H1 (cell line): ENCODE data around the gene ZNF154. TPM values are rescaled to one million over a fixed set of nuclear protein-coding genes. Genes with fewer than 3 reads are reported as not detected.

Experiments used
- BCL11A ChIP-seq, 2 experiments: IDR thresholded peaks; one replicate each; pipeline ENCODE4 v1.6.1; 2011; ENCODE audit warnings: low read depth in 2 of 2, low read length in 2 of 2, mild to moderate bottlenecking in 2 of 2
- CBX5 ChIP-seq: fragments of 300-800, 300-1000 bp; sonication (generic); IDR thresholded peaks from 2 replicates; pipeline ENCODE4 v1.7.1; 2016; ENCODE audit warnings: antibody characterized with exemption, low read length, low read depth
- CBX8 ChIP-seq: fragments of 300-800, 300-1000 bp; sonication (generic); IDR thresholded peaks from 2 replicates; pipeline ENCODE4 v1.7.1; 2016; ENCODE audit warnings: low read depth, low read length, borderline replicate concordance
- CHD2 ChIP-seq: IDR thresholded peaks from 2 replicates; pipeline ENCODE4 v1.6.1; 2012; ENCODE audit warnings: low read length, improper control_type of control experiment
- EP300 ChIP-seq, 2 experiments: IDR thresholded peaks; 1 replicate in 1 of 2; 2 replicates in 1 of 2; pipeline ENCODE4 v1.6.1; 2011 to 2012; ENCODE audit warnings: low read depth in 2 of 2, low read length in 2 of 2, mild to moderate bottlenecking in 2 of 2, borderline replicate concordance in 1 of 2, inconsistent platforms in 1 of 2, moderate library complexity in 1 of 2
- HDAC2 ChIP-seq, 2 experiments: fragments of 300-600 bp in 1 of 2; sonication (generic) in 1 of 2; IDR thresholded peaks; 2 replicates each; pipeline ENCODE4 v1.6.1; 2011 to 2012; ENCODE audit warnings: low read depth in 2 of 2, low read length in 2 of 2, mild to moderate bottlenecking in 2 of 2, moderate library complexity in 2 of 2, borderline replicate concordance in 1 of 2, inconsistent platforms in 1 of 2
- JUND ChIP-seq: IDR thresholded peaks from 2 replicates; pipeline ENCODE4 v1.6.1; 2011; ENCODE audit warnings: mild to moderate bottlenecking, improper control_type of control experiment, low read length
- MAFK ChIP-seq: IDR thresholded peaks from 2 replicates; pipeline ENCODE4 v1.6.1; 2012; ENCODE audit warnings: low read depth, mild to moderate bottlenecking, improper control_type of control experiment, low read length
- NANOG ChIP-seq: IDR thresholded peaks from 2 replicates; pipeline ENCODE4 v1.6.1; 2011; ENCODE audit warnings: low read length, low read depth, mild to moderate bottlenecking, inconsistent platforms; ENCODE audit not compliant: insufficient read depth, poor library complexity, severe bottlenecking
- NRF1 ChIP-seq: IDR thresholded peaks from 2 replicates; pipeline ENCODE4 v1.6.1; 2011; ENCODE audit warnings: mild to moderate bottlenecking, low read depth, low read length, improper control_type of control experiment
- RAD21 ChIP-seq, 2 experiments: IDR thresholded peaks in 1 of 2; conservative IDR thresholded peaks in 1 of 2; 2 replicates each; pipeline ENCODE4 v1.6.1; 2011; ENCODE audit warnings: low read depth in 2 of 2, low read length in 2 of 2, improper control_type of control experiment in 1 of 2, inconsistent platforms in 1 of 2, mild to moderate bottlenecking in 1 of 2, moderate library complexity in 1 of 2
- RBBP5 ChIP-seq: IDR thresholded peaks from 2 replicates; pipeline ENCODE4 v1.7.1; 2012; ENCODE audit warnings: low read depth, mild to moderate bottlenecking, inconsistent platforms, low read length, moderate library complexity, borderline replicate concordance
- RNF2 ChIP-seq: fragments of 200-900, 300-1000 bp; sonication (generic); IDR thresholded peaks from 2 replicates; pipeline ENCODE4 v1.7.1; 2016; ENCODE audit warnings: borderline replicate concordance, low read depth, mild to moderate bottlenecking, antibody characterized with exemption, low read length; ENCODE audit not compliant: poor library complexity, severe bottlenecking; ENCODE audit errors: missing control alignments
- SAP30 ChIP-seq: fragments of 300-600 bp; sonication (generic); IDR thresholded peaks from 2 replicates; pipeline ENCODE4 v1.7.1; 2012; ENCODE audit warnings: low read length, moderate library complexity, mild to moderate bottlenecking, inconsistent platforms; ENCODE audit not compliant: insufficient read depth, insufficient replicate concordance
- SIN3A ChIP-seq, 2 experiments: IDR thresholded peaks in 1 of 2; conservative IDR thresholded peaks in 1 of 2; 2 replicates each; pipeline ENCODE4 v1.6.1; 2011 to 2012; ENCODE audit warnings: low read length in 2 of 2, improper control_type of control experiment in 1 of 2, low read depth in 1 of 2, mild to moderate bottlenecking in 1 of 2
- TAF7 ChIP-seq: optimal IDR thresholded peaks from 2 replicates; pipeline ENCODE3; 2011; ENCODE audit warnings: low read depth, mild to moderate bottlenecking, inconsistent platforms, low read length, moderate library complexity, borderline replicate concordance
- TBP ChIP-seq: IDR thresholded peaks from 2 replicates; pipeline ENCODE4 v1.6.1; 2011; ENCODE audit warnings: low read depth, low read length, improper control_type of control experiment
- polyA plus RNA-seq, 7 experiments: library from polyadenylated mRNA; depleted of rRNA in 3 of 7; stranded (reverse) in 5 of 7; unstranded in 2 of 7; fragments of >200 nt in 5 of 7; fragments of 200-250 nt in 2 of 7; gene quantifications; 1 replicate in 5 of 7; 2 replicates in 1 of 7; 4 replicates in 1 of 7; pipeline versions ENCODE4 v1.2.1 to v1.2.3, GENCODE V29; 2011 to 2013; ENCODE audit warnings: missing spikeins in 2 of 7, mixed read lengths in 2 of 7
- total RNA-seq: library from RNA; stranded (reverse); fragmentation: NEBNext Ultra II Directional; extraction: Animal tissue kit (Norgen Biotek cat#: 25700); gene quantifications from 2 replicates; pipeline ENCODE4 v1.2.1, GENCODE V29; 2021
- TF ChIP-seq, protein P1 (sequence below): IDR thresholded peaks from 2 replicates; pipeline ENCODE4 v1.6.1; 2012; ENCODE audit warnings: inconsistent platforms

Gene ZNF154
- total and polyA plus RNA-seq, 2 of the 8 experiments (the other 6 are each of a cell fraction or from before 2014, with no cell fraction given), result 5.3 to 11.6 TPM

DNA sequence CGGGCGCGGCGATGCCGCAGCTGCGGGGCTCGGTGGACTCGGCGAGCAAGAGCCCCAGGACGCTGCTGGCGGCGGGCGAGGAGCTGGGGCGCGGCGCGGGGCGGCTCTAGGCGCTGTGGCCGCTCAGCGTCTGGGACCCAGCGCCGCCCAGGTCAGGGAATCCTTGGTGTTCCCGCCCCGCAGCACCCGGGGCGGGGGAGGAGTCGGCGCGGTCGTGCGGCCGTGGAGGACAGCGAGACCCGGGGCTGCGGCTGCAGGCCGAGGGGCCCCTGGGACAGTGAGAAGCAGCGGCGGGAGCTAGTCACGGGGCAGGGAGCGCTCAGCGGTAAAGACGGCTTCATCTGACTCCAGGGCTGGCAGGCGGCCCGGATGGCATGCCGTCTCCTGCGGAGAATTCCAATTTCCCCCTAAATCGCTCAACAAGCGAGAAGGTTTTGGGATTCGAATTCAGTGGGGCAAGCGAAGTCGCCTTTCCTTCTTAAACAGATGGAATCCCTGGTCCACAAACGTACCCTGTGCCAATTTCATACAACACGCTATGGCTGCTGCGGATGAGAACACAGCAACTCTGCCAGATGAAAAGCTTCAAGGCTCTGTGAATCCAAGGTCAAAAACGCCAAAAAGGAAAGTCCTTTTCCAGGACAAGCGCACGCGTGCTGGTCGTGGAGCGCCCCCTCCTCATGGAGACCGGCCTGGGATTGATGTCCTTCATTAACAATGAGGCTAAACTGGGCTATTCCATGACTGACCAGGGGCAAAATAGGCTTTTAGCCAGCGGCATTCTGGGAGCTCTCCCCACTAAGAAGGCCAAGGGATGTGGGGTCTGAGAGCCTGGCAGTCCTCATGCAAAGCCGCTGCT lies 44.5 kb downstream of the ZNF154 start (continued):
- TF ChIP-seq TAF7, result peak; percentile 1
- TF ChIP-seq BCL11A (IDR thresholded peaks at IDR 0.05; ENCODE audit: low read depth in 2 of 2, low read length in 2 of 2), result no peak
- peak; percentile 47; the same call in 1 of the 2 replicates for TF ChIP-seq TBP
- no peak for TF ChIP-seq CBX5
- TF ChIP-seq EP300 (IDR thresholded peaks at IDR 0.05; ENCODE audit: borderline replicate concordance in 1 of 2, low read depth in 2 of 2, low read length in 2 of 2), result no peak
- TF ChIP-seq NANOG, result no peak
- no peak for TF ChIP-seq MAFK
- no peak for TF ChIP-seq RAD21 (IDR thresholded peaks at IDR 0.05 in 1 of 2, conservative IDR thresholded peaks at IDR 0.05 in 1 of 2; ENCODE audit: low read depth in 2 of 2, low read length in 2 of 2)
- no peak for TF ChIP-seq RNF2
- no peak for TF ChIP-seq NRF1
- TF ChIP-seq SIN3A (conservative IDR thresholded peaks at IDR 0.05 in 1 of 2, IDR thresholded peaks at IDR 0.05 in 1 of 2; ENCODE audit: low read depth in 1 of 2, low read length in 2 of 2), result no peak
- TF ChIP-seq CHD2, result no peak
- TF ChIP-seq CBX8, result no peak
- no peak for TF ChIP-seq HDAC2 (IDR thresholded peaks at IDR 0.05; ENCODE audit: borderline replicate concordance in 1 of 2, low read depth in 2 of 2, low read length in 2 of 2)
- TF ChIP-seq, protein P1, sequence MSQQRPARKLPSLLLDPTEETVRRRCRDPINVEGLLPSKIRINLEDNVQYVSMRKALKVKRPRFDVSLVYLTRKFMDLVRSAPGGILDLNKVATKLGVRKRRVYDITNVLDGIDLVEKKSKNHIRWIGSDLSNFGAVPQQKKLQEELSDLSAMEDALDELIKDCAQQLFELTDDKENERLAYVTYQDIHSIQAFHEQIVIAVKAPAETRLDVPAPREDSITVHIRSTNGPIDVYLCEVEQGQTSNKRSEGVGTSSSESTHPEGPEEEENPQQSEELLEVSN, result peak; percentile 92
- TF ChIP-seq RBBP5, result no peak
- TF ChIP-seq JUND, result no peak
- no peak for TF ChIP-seq SAP30
